ENCODE results near the gene CYP3A4.
A peak's percentile ranks its signal among the peaks of the same experiment; 100 is the strongest.

Gene CYP3A4

GRCh38 chr7:99719996-99720769, 63.8 kb downstream of the CYP3A4 start:
- DNase-seq: peak; percentile 73

GRCh38 chr7:99713995-99714570, 69.9 kb downstream of the CYP3A4 start:
- no peak for DNase-seq

GRCh38 chr7:99709838-99710578, 74.0 kb downstream of the CYP3A4 start:
- DNase-seq: no peak

DNA sequence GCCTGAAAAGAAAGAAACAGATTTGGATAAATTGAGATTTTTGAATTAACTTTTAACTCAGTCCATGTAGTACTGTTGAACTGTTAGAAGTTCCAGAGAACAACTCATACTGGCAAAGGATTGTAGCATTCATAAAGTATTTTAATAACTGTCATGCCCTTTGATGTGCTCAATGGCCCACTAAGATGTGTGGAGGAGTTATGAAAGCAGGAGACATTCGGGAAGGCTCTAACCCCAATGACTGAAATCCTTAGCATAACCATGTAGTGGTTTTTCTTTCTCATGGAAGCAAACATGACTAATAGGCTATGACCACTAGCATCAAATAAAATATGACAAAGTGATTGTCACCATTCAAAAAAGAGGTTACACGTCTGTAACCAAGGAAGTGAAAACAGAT, 74.7 kb downstream of the CYP3A4 start:
- DNase-seq: no peak

DNA sequence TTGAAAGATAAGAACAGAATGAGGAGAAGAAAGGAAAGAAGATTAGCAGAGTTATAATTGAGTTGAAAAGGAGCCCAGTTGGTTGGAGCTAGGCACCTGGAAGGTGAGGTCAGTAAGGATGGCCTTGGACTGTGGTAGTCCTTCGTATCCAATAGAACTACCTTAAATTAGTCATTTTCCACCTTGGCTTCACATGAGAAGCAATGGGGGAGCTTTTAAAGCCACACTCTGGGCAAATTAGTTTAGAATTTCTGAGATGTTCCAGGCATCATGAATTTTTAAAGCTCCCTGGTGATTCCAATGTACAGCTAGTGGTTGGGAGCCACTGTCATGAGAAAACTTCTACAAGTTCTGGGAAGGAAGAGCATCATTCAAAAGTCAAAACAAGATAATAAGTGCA, 76.9 kb downstream of the CYP3A4 start:
- DNase-seq: no peak
